ENCODE data around the gene STOML2. TPM values are rescaled to one million over a fixed set of nuclear protein-coding genes. Genes with fewer than 3 reads are reported as not detected.
A peak's percentile ranks its signal among the peaks of the same experiment; 100 is the strongest.

Gene STOML2
- total RNA-seq, 1 donor from 2014 or later: 83.1 TPM

- H3K36me3 Mint-ChIP-seq (ENCODE audit: low read depth, unreplicated experiment): peaks cover 25% of the 10 kb centered on the region
- H3K27me3 Mint-ChIP-seq (ENCODE audit: low read depth, unreplicated experiment): no peaks in the 10 kb centered on the region
- Histone ChIP-seq H3K9ac (ENCODE audit: low read length) (peak overlapping the region; percentile 99), H3K4me2 (ENCODE audit: low read length) (peak overlapping the region; percentile 87), H4K20me1 (ENCODE audit: insufficient read depth, low read length) (peaks cover 52% of the 10 kb centered on the region), H3K4me3 (ENCODE audit: insufficient read depth, low read depth, low read length) (peak overlapping the region; percentile 97), H3K36me3 (ENCODE audit: insufficient read depth, low read length) (peaks cover 29% of the 10 kb centered on the region), H3K4me1 (ENCODE audit: insufficient read depth, low read length) (peaks cover 31% of the 10 kb centered on the region), H3K79me2 (ENCODE audit: insufficient read depth, low read length) (peaks cover 60% of the 10 kb centered on the region), H2AFZ (ENCODE audit: low read depth, low read length) (peak overlapping the region; percentile 35), H3K27me3 (ENCODE audit: insufficient read depth, low read length) (no peaks in the 10 kb centered on the region), H3K9me3 (ENCODE audit: insufficient read depth, low read depth, low read length) (no peaks in the 10 kb centered on the region), H3K27ac (ENCODE audit: low read depth, low read length) (peak overlapping the region; percentile 95)
- TF ChIP-seq CTCF (IDR thresholded peaks at IDR 0.05; ENCODE audit: insufficient read depth, low read depth, low read length) (no peak), EZH2 (IDR thresholded peaks at IDR 0.05; ENCODE audit: insufficient read depth, low read length) (no peak)
- H3K27ac Mint-ChIP-seq (ENCODE audit: unreplicated experiment): peak overlapping the region; percentile 93
- FAIRE-seq: no peak
- DNase-seq (ENCODE audit: low read depth): peak; percentile 79
- H3K9me3 Mint-ChIP-seq (ENCODE audit: unreplicated experiment): peaks cover 4% of the 10 kb centered on the region
- peaks cover 20% of the 10 kb centered on the region for H3K4me1 Mint-ChIP-seq (ENCODE audit: low read depth, unreplicated experiment)
- peak overlapping the region; percentile 98 for H3K4me3 Mint-ChIP-seq (ENCODE audit: unreplicated experiment)
Observed at GRCh38 chr9:35071814-35072460, 31.0 kb downstream of the STOML2 start.

GRCh38 chr9:35070823-35071813 is 31.8 kb downstream of the STOML2 start:
- H2AFZ ChIP-seq (ENCODE audit: low read depth, low read length): no peak overlapping the region
- Mint-ChIP-seq H3K4me1 (ENCODE audit: low read depth, unreplicated experiment) (peaks cover 20% of the 10 kb centered on the region), H3K27ac (ENCODE audit: unreplicated experiment) (peak overlapping the region; percentile 93), H3K27me3 (ENCODE audit: low read depth, unreplicated experiment) (no peaks in the 10 kb centered on the region), H3K4me3 (ENCODE audit: unreplicated experiment) (peak overlapping the region; percentile 98), H3K9me3 (ENCODE audit: unreplicated experiment) (peaks cover 4% of the 10 kb centered on the region), H3K36me3 (ENCODE audit: low read depth, unreplicated experiment) (peaks cover 30% of the 10 kb centered on the region)
- peaks cover 35% of the 10 kb centered on the region for H3K36me3 ChIP-seq (ENCODE audit: insufficient read depth, low read length)
- H3K79me2 ChIP-seq (ENCODE audit: insufficient read depth, low read length): peaks cover 63% of the 10 kb centered on the region
- no peaks in the 10 kb centered on the region for H3K27me3 ChIP-seq (ENCODE audit: insufficient read depth, low read length)
- FAIRE-seq: no peak
- H3K27ac ChIP-seq (ENCODE audit: low read depth, low read length): peak overlapping the region; percentile 95
- peak overlapping the region; percentile 87 for H3K4me2 ChIP-seq (ENCODE audit: low read length)
- peak; percentile 35 for DNase-seq (ENCODE audit: low read depth)
- H3K9me3 ChIP-seq (ENCODE audit: insufficient read depth, low read depth, low read length): no peaks in the 10 kb centered on the region
- TF ChIP-seq EZH2 (IDR thresholded peaks at IDR 0.05; ENCODE audit: insufficient read depth, low read length) (no peak), CTCF (IDR thresholded peaks at IDR 0.05; ENCODE audit: insufficient read depth, low read depth, low read length) (no peak)
- H3K9ac ChIP-seq (ENCODE audit: low read length): peak overlapping the region; percentile 99
- peaks cover 61% of the 10 kb centered on the region for H4K20me1 ChIP-seq (ENCODE audit: insufficient read depth, low read length)
- H3K4me1 ChIP-seq (ENCODE audit: insufficient read depth, low read length): peaks cover 31% of the 10 kb centered on the region
- H3K4me3 ChIP-seq (ENCODE audit: insufficient read depth, low read depth, low read length): peak overlapping the region; percentile 97
